GM12875 (cell line): ENCODE results near the gene HNRNPC.

Source experiments
- H3K4me3 ChIP-seq: one replicate; pipeline ENCODE4 v1.5.1; 2011; ENCODE audit warnings: low read depth, low read length, control low read depth
- TF ChIP-seq, protein P1 (sequence below): IDR thresholded peaks from 2 replicates; pipeline ENCODE4 v1.5.1; 2011; ENCODE audit warnings: low read depth, mild to moderate bottlenecking, control low read depth, inconsistent platforms, low read length, moderate library complexity, borderline replicate concordance; ENCODE audit not compliant: insufficient read depth

HNRNPC gene

DNA sequence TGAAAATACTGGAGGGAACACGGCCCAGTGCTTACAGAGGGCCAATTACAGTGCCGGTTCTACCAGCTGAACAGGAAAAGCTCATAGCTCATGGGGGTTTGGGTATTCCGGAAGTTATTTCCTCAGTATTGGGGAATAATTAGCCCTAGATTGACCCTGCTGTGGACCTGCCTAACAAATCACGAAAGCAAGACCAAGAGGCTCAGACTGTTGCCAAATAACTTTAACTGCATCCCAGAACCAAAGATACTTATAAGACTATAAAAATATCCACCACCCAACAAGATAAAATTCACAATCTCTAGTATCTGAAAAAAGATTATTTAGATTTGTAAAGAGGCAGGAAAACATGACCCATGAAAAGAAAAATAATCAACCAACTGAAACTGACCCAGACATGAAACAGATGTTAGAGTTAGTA, 105.4 kb downstream of the HNRNPC start:
- H3K4me3 ChIP-seq, result no peak overlapping the region
- TF ChIP-seq, protein P1, sequence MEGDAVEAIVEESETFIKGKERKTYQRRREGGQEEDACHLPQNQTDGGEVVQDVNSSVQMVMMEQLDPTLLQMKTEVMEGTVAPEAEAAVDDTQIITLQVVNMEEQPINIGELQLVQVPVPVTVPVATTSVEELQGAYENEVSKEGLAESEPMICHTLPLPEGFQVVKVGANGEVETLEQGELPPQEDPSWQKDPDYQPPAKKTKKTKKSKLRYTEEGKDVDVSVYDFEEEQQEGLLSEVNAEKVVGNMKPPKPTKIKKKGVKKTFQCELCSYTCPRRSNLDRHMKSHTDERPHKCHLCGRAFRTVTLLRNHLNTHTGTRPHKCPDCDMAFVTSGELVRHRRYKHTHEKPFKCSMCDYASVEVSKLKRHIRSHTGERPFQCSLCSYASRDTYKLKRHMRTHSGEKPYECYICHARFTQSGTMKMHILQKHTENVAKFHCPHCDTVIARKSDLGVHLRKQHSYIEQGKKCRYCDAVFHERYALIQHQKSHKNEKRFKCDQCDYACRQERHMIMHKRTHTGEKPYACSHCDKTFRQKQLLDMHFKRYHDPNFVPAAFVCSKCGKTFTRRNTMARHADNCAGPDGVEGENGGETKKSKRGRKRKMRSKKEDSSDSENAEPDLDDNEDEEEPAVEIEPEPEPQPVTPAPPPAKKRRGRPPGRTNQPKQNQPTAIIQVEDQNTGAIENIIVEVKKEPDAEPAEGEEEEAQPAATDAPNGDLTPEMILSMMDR, result no peak

DNA sequence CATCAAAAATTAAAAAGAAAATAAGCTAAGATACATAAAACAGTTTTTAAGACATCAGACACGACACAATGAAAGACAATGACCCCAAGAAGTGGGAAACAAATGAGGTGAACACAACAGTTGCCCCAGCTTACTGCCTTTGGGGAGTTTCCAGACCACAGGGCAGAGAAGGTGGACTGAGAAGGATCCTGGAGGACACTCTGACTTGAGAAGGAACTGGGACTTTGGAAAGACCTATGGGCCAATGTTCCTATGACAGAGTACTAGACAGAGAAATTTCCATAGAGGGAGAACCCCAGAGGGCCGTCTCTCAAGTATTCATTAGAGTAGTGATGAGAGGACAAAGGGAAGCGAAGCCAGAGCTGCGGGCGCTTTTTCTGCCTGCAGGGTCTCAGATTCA, 107.2 kb downstream of the HNRNPC start:
- TF ChIP-seq, protein P1, result no peak
- no peak overlapping the region for H3K4me3 ChIP-seq

DNA sequence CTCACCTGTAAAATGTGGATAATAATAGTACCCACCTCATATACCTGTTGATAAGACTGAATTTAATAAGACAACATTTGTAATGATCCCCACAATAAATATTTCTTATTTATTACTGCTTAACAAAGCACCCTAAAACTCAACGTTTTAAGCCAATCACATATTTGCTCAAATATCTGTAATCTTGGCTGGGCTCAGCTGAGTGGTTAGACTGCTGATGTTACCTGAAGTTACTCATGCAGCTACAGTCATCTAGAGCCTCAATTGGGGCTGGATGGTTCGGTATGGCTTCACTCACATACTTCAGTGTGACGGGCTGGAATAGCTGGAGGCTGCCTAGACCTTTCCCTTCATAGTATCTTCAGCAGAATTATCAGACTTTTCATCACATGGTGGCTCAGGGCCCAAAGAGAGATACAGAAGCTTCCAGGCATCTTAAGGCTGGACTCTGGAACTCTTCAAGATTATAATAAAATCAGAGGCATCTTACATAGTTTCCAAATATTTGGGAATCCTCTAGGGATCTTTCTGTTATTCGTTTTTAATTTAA, 109.1 kb downstream of the HNRNPC start:
- H3K4me3 ChIP-seq, result no peak overlapping the region
- TF ChIP-seq, protein P1, result no peak
